HG03097 (cell line): ENCODE measurements around the gene TNFAIP8L3.
"Not testable (repeated sequence)": the region's sequence is repeated elsewhere in the genome, so short reads cannot be mapped to it uniquely, and the experiment has no call there.

Source experiments
- ATAC-seq: cut with Tn5 transposase; IDR thresholded peaks from one replicate; pipeline ENCODE4 v1.9.1; 2021; ENCODE audit not compliant: unreplicated experiment, low FRiP score

Gene TNFAIP8L3

GRCh38 chr15:51065781-51066180 is 28.9 kb downstream of the TNFAIP8L3 start:
- no peak for ATAC-seq

- ATAC-seq, result no peak
These were observed 29.4 kb downstream of the TNFAIP8L3 start for GRCh38 chr15:51065261-51065660.

- no peak for ATAC-seq
These were observed 32.0 kb downstream of the TNFAIP8L3 start for GRCh38 chr15:51062736-51063135.

- ATAC-seq, result no peak
These were observed 34.6 kb downstream of the TNFAIP8L3 start for GRCh38 chr15:51060030-51060673.

GRCh38 chr15:51054535-51054934 is 40.2 kb downstream of the TNFAIP8L3 start:
- ATAC-seq, result no peak

GRCh38 chr15:51053571-51053970 is 41.1 kb downstream of the TNFAIP8L3 start:
- ATAC-seq, result no peak

GRCh38 chr15:51051776-51052175 is 42.9 kb downstream of the TNFAIP8L3 start:
- no peak for ATAC-seq

GRCh38 chr15:51049081-51049480 is 45.6 kb downstream of the TNFAIP8L3 start:
- ATAC-seq, result no peak

- no peak for ATAC-seq
These were observed 46.4 kb downstream of the TNFAIP8L3 start for GRCh38 chr15:51048308-51048707.

- no peak for ATAC-seq
These were observed 47.8 kb downstream of the TNFAIP8L3 start for GRCh38 chr15:51046799-51047449.

- ATAC-seq, result no peak
These were observed 48.7 kb downstream of the TNFAIP8L3 start for GRCh38 chr15:51046016-51046415.

GRCh38 chr15:51044037-51044727 is 50.5 kb downstream of the TNFAIP8L3 start:
- ATAC-seq, result no peak

GRCh38 chr15:51038974-51039319 is 55.8 kb downstream of the TNFAIP8L3 start:
- ATAC-seq, result no peak

GRCh38 chr15:51038162-51038973 is 56.3 kb downstream of the TNFAIP8L3 start:
- ATAC-seq, result no peak

GRCh38 chr15:51037474-51037873 is 57.2 kb downstream of the TNFAIP8L3 start:
- ATAC-seq, result not testable (repeated sequence)

GRCh38 chr15:51030649-51031316 is 63.9 kb downstream of the TNFAIP8L3 start:
- no peak for ATAC-seq

GRCh38 chr15:51025454-51025846 is 69.3 kb downstream of the TNFAIP8L3 start:
- no peak for ATAC-seq

GRCh38 chr15:51024735-51025453 is 69.8 kb downstream of the TNFAIP8L3 start:
- no peak for ATAC-seq

GRCh38 chr15:51023499-51023898 is 71.2 kb downstream of the TNFAIP8L3 start:
- no peak for ATAC-seq

- ATAC-seq, result no peak
These were observed 72.5 kb downstream of the TNFAIP8L3 start for GRCh38 chr15:51022206-51022605.
